Raji (cell line): ENCODE results near the gene C14orf132.

Experiments used
- POLR2A ChIP-seq: IDR thresholded peaks from 2 replicates; pipeline ENCODE4 v1.6.1; 2011; ENCODE audit warnings: low read depth, low read length, control low read depth; ENCODE audit not compliant: insufficient read depth

The C14orf132 gene

DNA sequence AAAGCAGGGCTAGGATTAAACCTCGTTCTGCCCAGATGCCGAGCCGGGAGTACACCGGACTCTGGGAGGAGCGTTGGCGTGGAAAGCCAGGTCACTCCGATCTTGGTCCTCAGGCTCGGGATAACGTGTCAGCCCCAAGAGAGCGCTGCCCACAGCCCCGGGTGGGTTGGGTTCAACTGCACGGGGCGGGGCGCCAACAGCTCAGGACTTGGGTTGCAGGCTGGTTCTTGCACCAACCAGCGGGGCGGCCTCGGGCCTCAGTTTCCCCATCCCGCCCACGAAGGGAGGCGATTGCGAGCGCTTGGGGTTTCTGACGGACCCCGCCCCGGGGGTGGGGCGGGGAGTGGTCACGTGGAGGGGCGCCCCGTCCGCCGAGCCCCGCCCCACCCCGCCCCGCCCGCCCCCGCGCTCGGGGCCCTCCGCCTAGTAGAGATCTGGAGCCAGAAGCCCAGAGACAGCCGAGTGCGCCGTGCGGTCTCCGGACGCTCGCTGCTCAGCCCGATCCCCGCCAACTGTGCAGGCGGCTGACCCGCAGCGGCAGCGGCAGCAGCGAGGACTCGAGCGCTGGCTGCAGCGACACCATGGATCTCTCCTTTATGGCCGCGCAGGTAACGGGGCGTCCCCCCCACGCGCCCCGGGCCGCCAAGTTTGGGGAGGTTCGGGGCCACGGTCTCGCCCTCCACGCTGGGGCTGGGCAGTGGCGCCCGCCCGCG is at the start of gene C14orf132:
Gene C14orf132, plus strand, starts transcription at position 443 of the 713 bp plus-strand sequence. Its CDS starts 139 bp downstream, at position 582.
- no peak for TF ChIP-seq POLR2A

DNA sequence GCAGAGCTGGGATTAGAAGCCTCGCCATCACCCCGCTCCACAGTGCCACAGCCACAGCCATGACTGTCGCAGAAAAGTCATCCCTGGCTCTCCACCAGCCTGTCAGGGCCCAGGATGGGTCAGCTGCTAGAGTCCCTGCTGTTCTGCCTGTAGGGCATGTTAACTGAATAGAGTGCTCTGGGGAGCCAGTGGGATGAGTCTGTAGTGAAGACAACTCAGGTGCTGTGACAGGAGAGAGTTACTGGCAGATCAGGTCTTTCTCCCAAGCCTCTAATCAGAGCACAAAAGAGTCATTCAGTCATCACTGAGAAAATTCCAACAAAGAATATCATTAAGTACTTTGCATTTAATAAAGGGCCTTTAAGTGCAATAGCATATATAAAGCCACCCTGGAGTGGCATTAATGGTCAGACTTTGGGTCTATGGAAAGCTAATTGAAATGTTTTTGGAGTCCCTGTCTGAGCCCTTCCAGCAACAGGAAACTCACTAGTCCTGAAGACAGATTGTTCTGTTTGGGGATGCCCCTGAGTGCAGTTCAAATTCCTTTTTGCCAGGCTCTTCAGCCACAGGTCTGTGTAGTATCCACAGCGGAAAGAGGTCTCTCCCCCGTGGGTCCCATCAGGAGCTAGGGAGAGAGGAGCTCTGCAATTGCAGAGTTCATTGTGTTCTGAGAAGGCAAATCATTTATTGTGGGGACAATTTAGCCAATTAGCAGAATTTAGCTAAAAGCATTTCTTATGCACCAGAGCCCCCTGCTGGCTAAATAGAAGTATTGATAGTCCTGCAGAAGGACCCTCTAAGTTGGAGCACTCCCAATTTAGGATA is 45.2 kb upstream of the C14orf132 start:
- TF ChIP-seq POLR2A = no peak

DNA sequence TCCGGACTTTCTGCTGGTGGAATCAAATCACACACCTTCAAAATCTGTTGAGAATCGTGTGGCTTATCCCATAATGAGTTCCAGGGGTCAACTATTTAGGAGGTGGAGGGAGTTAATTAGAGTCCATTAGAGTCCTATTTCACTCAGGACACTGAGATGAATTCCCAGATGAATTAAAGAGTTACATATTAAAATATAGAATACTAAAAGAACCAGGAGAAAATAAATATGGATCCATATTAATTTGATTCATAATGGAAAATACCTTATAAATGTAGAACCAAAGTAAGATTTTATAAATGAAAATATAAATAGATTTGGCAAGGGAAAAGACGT is 44.6 kb upstream of the C14orf132 start:
- no peak for TF ChIP-seq POLR2A

DNA sequence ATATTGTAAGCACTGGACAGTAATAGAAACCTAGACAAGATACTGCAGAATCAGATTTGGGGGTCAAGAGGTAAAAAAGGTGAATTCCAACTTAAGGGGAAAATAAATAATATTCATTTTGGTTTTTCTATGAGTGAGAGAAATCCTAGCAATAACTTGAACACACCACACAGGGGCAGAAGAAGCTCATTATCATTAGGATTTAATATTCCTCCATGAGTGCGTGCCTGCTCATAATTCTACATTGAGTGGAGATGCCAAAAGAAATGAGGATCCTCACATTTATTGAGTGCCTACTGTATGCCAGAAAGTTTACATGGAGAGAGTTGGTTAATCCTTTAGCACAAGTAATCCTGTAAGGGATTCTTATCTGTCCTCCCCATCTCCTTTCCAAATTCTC is 40.5 kb upstream of the C14orf132 start:
- TF ChIP-seq POLR2A = no peak

DNA sequence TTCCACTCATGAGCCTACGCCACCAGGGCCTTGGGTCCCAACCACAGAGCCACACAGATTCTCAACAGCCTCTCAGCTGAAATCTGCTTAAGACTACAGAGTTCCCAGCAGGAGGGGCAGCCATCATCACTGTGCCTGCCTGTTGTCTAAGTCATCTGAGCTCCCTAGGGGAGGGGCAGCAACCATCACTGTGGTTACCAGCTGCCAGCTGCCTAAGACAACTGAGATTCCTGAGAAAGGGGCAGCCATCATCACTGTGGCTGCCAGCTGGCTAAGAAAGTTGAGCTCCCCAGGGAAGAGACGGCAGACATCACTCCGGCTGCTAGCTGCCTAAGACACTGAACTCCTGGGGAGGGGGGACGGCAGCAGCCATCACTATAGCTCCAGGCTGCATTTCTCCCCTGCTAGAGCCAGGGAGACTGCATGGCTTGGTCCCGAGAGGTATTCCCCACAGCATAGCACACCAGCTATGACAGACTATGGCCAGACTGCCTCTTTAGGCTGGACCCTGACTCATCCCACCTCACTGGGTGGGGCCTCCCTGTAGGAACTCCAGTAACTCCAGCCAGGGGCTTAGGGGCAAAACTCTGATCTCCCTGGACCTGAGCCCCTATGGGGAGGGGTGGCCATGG is 37.2 kb upstream of the C14orf132 start:
- no peak for TF ChIP-seq POLR2A

DNA sequence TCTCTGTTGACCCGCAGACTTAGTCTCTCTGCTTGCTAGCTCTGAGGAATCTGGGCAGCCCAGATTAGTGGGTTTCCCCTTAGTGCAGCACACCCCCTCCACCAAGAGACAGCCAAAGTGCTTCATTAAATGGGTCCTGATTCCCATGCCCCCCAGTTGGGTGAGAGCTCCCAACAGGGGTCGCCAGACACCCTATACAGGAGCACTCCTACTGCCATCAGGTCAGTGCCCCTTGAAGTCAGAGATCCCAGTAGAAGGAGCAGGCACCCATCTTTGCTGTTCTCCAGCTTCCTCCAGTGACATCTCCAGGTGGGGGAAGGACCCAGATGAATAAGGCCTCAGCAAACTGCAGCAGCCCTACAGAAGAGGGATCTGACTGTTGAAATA is 36.7 kb upstream of the C14orf132 start:
- TF ChIP-seq POLR2A = no peak

DNA sequence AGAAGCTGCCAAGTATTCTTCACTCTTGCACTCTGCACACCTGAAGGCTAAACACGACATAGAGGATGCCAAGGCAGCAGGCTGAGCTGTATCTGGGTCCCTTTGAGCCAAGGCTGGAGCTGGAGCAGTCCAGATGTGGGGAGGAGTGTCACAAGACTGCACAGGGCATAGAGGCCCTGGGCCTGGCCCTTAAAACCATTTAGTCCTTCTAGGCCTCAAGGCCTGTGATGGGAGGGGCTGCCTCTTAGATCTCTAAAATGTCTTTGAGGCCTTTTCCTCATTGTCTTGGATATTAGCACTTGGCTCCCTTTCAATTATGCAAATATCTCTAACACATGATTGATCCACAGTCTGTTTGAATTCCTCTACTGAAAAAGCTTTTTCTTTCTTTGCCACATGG is 28.0 kb upstream of the C14orf132 start:
- no peak for TF ChIP-seq POLR2A

DNA sequence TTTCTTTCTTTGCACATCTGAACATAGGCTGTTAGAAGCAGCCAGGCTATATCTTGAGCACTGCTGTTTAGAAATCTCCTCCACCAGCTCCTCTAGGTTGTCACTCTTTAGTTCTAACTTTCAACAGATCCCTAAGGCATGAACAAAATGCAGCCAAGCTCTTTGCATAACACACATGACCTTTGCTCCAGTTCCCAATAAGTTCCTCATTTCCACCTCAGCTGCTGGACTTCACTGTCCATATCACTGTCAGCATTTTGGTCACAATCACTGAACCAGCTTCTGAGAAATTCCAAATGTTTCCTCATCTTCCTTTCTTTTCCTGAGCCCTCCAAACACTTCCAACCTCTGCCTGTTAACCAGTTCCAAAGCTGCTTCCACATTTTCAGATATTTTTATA is 27.6 kb upstream of the C14orf132 start:
- no peak for TF ChIP-seq POLR2A

DNA sequence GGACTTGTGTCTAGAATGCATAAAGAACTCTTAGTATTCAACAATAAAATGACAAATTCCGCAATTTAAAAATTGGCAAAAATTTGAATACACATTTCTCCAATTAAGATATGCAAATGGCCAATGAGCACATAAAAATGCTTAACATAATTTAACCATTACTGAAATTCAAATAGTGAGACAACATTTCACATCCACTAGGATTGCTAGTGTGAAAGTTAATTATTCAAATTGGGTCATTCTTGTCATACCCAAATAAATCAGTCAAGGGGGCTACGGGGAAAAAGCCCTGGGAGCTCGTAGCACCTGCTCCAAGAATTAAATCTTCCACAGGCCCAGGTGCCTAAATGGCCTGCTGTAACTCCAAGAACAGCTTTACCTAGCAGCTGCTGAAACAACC is 25.0 kb upstream of the C14orf132 start:
- TF ChIP-seq POLR2A = no peak

DNA sequence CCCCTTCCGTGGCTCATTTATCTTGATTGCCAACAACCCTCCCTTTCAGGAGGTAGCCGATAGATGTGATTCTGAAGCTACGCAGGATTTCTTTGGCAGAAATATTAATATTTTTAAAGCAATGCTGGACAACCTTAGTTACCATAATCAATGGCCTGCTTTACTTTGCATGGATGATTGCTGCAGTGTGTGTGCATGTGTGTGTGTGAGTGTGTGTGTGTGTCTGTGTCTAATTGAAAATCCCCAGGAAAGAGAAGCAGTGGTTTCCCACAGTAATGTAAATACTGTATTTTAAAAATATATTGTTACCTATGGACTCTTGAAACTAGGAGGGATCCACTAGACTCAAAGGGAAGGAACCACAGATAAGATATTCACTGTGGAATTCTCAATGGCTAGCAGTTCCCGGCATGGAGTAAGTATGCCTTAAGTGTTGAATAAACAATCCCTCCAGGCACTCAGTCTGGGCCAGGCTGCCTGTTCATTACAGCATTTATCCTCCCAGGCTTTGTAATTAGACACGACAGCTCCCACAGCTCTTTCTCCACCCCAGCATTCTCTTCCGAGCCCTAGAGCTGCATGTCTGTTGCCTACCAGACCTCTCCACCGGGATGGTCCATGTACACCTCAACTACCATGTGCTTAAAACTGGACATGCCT is 22.5 kb upstream of the C14orf132 start:
- TF ChIP-seq POLR2A = no peak

DNA sequence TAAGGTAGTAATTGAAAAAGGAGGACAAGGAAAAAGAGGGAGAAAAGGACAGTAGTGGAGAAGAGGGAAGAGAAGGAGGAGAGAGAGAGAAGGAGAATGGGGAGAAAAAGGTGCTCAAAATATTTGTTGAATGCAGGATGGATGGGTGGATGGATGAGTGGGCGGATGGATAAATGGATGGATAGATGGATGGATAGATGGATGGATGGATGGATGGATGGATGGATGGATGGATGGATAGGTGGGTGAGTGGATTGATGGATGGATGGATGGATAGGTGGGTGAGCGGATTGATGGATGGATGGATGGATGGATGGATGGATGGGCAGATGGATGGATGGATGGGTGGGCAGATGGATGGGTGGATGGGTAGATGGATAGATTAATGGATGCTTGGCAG is 21.3 kb upstream of the C14orf132 start:
- TF ChIP-seq POLR2A = no peak

DNA sequence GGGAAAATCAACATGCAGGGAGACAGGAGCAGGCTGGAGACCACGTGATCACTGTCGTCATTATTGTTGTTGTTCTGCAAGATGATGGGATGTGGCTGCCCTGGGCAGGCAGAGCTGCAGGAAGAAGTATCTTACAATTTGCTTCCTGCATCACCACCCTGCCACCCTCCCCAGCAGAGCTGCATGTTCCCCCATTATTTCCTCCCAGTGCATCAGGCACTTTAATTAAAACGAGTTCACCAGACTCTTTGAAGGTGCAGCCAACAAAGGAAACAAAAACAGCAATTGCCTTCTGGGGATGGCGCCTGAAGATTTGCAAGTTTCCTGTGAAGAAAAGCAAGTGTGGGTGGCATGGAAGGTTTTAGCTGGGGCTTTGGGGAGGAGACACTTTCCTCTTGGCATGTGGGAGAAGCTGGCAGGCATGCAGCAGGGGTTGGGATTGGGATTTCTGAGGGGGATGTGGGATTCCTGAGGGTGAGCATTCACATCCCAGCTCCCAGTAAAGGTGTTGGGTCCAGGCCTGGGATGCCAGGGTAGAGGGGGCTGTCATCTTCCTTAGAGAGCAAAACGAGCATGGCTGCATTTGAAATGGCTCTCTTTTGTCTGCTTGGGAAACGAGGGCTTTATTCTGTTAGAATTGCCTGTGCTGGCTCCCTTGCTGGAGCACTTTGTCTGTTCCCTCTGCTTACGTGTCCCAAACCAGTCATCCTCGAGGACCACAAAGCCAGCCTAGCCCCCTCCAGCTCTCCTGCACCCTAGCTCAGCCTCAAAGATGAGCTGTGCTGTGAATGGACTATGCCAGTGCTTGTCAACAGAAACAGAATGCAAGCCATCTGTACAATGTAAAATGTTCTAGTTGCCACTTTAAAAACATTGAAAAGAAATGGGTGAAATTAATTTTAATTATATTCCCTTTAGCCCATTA is 11.5 kb upstream of the C14orf132 start:
- no peak for TF ChIP-seq POLR2A

DNA sequence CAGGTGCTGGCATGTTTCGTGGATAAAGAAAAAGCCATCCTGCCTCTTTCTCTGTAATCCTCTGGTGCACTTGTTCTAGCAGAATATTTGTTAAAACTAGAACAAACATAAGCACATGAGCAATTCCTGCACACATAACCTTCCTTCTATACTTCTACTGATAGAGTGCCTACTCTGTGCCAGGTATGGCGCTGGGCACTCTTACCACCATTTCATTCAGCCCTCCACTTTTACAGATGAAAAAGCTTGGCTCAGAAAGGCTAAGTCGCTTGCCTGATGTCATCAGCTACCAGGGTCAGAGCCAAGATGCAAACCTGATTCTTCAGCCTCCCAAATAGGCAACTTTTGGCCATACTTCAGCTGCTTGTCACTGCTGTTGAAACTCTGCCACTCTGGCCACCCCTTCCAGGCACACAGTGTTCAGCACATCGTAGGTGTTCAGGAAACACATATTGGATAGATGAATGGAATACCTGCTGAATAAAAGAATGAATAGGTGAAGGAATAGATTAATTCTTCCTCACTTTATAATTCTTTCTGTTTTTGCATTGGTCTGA is 10.0 kb upstream of the C14orf132 start:
- no peak for TF ChIP-seq POLR2A

DNA sequence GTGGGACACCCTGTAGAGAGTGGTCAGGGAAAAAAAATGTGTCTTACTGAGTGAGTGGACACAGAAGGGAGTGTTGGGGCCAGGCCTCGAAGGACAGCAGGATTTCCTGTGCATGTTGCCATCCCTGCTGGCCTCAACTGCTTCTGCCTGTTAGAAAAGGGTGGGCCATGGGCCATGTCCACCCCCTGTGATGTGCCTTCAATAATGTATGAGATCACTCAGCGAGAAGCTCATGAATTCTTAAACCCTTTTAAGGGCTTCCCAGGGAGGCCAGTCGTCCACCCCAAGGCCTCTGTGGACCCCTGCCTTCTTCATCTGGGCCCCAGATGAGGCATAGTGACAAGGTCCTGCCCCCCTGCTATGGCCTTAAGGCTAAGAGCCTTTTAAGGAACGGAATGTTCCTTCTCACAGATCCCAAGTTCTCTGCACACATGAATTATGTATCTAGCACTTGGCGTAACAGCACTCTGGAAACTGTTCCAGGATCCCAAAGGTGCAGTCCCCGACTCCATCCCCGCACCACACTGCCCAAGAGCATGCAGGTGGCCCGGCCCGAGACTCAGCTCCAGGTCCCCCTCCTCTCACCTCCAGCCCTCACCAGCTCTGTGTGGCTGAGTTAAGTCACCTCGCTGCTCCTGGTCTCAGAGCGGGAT is 8.9 kb upstream of the C14orf132 start:
- no peak for TF ChIP-seq POLR2A
